Activated B cell treated with CpG ODN at 0.5 μM for 24 hours (primary cell): ENCODE results near the gene SFSWAP. TPM values are rescaled to one million over a fixed set of nuclear protein-coding genes. Genes with fewer than 3 reads are reported as not detected.
"Not testable (repeated sequence)": the region's sequence is repeated elsewhere in the genome, so short reads cannot be mapped to it uniquely, and the experiment has no call there.

Experiments used
- ATAC-seq: fragments of 200-7000 bp; cut with Tn5 transposase; one replicate; pipeline ENCODE4 v1.10.0; 2021; ENCODE audit warnings: low read depth, mild to moderate bottlenecking, moderate library complexity
- CTCF ChIA-PET: fragments of 350-600 bp; sonication (Branson Sonifier 250); formaldehyde crosslinking; loops from one replicate; lab custom pipeline; 2021; ENCODE audit warnings: antibody characterized with exemption; lab: Charles Lee
- POLR2A ChIA-PET: fragments of 350-600 bp; sonication (Branson Sonifier 250); formaldehyde crosslinking; loops from one replicate; lab custom pipeline; 2021; ENCODE audit warnings: antibody characterized with exemption; lab: Charles Lee
- DNase-seq: peaks from one replicate; pipeline ENCODE4 v3.0.0; 2022
- H3K27ac Mint-ChIP-seq: one replicate; pipeline ENCODE4 v1.8.0; 2020; ENCODE audit warnings: mixed read lengths
- H3K27me3 Mint-ChIP-seq: one replicate; pipeline ENCODE4 v1.8.0; 2021; ENCODE audit warnings: mixed read lengths
- H3K36me3 Mint-ChIP-seq: one replicate; pipeline ENCODE4 v1.8.0; 2021; ENCODE audit warnings: low read depth, mixed read lengths
- H3K4me1 Mint-ChIP-seq: one replicate; pipeline ENCODE4 v1.8.0; 2021; ENCODE audit warnings: mixed read lengths
- H3K4me3 Mint-ChIP-seq: one replicate; pipeline ENCODE4 v1.8.0; 2020; ENCODE audit warnings: mild to moderate bottlenecking, mixed read lengths
- H3K9me3 Mint-ChIP-seq: one replicate; pipeline ENCODE4 v1.8.0; 2020; ENCODE audit warnings: mixed read lengths
- intact Hi-C: fragments of 100-400 bp; cut with micrococcal nuclease; formaldehyde crosslinking; loops from one replicate; pipeline ENCODE4 v1.15.1; 2024
- total RNA-seq: library from RNA; stranded (reverse); gene quantifications from 2 replicates; pipeline ENCODE4 v1.2.3, GENCODE V29; 2022
- TF ChIP-seq, protein P1 (sequence below): fragments of 200-600 bp; IDR thresholded peaks from one replicate; pipeline ENCODE4 v1.8.0; 2022; ENCODE audit warnings: antibody characterized with exemption, mild to moderate bottlenecking

The SFSWAP gene
- total RNA-seq, 1 donor from 2014 or later: 88.0 TPM

DNA sequence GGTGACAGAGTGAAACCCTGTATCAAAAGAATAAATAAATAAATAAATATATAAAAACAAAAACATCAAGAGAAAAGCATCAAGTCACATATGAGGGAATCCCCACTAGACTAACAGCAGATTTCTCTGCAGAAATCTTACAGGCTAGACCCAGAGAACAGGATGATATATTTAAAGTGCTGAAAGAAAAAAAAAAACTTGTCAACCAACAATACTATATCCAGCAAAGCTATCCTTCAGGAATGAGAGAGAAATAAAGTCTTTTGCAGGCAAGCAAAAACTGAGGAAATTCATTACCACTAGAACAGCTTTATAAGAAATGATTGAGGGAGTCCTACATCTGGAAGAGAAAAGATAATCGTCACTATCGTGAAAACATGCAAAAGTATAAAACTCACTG lies 6.4 kb upstream of the SFSWAP start:
- DNase-seq: no peak
- H3K27me3 Mint-ChIP-seq: no peaks in the 10 kb centered on the region
- H3K36me3 Mint-ChIP-seq: no peaks in the 10 kb centered on the region
- H3K4me1 Mint-ChIP-seq: peaks cover 2% of the 10 kb centered on the region
- no peak overlapping the region for H3K4me3 Mint-ChIP-seq
- intact Hi-C loops: no loop called here
- no peak overlapping the region for H3K27ac Mint-ChIP-seq
- ATAC-seq: no peak
- H3K9me3 Mint-ChIP-seq: peaks cover 11% of the 10 kb centered on the region
- POLR2A ChIA-PET: no interaction called here
- TF ChIP-seq, protein P1, sequence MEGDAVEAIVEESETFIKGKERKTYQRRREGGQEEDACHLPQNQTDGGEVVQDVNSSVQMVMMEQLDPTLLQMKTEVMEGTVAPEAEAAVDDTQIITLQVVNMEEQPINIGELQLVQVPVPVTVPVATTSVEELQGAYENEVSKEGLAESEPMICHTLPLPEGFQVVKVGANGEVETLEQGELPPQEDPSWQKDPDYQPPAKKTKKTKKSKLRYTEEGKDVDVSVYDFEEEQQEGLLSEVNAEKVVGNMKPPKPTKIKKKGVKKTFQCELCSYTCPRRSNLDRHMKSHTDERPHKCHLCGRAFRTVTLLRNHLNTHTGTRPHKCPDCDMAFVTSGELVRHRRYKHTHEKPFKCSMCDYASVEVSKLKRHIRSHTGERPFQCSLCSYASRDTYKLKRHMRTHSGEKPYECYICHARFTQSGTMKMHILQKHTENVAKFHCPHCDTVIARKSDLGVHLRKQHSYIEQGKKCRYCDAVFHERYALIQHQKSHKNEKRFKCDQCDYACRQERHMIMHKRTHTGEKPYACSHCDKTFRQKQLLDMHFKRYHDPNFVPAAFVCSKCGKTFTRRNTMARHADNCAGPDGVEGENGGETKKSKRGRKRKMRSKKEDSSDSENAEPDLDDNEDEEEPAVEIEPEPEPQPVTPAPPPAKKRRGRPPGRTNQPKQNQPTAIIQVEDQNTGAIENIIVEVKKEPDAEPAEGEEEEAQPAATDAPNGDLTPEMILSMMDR: no peak
- CTCF ChIA-PET: interaction anchor here (0.6 kb wide), 1 partner anchor 34 kb away, joined by 3 read pairs; no protein-coding TSS in a partner anchor

DNA sequence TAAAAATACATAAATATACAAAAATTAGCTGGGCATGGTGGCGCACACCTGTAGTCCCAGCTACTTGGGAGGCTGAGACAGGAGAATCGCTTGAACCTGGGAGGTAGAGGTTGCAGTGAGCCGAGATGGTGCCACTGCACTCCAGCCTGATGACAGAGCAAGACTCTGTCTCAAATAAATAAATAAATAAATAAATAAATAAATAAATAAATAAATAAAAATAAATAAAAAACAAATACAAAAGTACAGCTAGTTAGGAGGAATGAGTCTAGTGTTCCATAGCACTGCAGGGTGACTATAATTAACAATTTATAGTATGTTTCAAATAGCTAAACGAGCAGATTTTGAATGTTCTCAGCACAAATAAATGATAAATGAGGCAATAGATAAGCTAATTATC lies 4.2 kb upstream of the SFSWAP start:
- not testable (repeated sequence) for ATAC-seq

DNA sequence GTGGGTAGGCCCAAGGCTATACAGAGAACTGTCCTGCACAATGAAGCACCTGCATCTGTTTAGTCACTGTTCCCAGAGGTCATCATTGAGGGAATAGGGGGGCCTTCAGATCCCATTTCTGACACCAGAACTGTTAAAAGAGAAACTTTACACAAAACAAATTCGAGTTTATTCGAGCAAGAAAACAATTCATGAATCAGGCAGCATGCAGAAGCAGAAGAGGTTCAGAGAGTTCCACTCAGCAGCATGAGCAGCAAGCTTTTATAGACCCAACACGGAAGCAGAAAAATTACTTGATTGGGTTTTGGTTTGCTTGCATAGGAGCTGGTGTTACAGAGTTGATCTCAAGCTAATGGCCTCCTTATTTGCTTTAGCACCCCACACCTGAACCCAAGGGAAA lies 1.7 kb upstream of the SFSWAP start:
- H3K27me3 Mint-ChIP-seq: no peaks in the 10 kb centered on the region
- peaks cover 4% of the 10 kb centered on the region for H3K9me3 Mint-ChIP-seq
- peaks cover 31% of the 10 kb centered on the region for H3K4me1 Mint-ChIP-seq
- no peak for DNase-seq
- peaks cover 23% of the 10 kb centered on the region for H3K36me3 Mint-ChIP-seq
- peak overlapping the region; percentile 93 for H3K4me3 Mint-ChIP-seq
- intact Hi-C loops: no loop called here
- peak overlapping the region; percentile 98 for H3K27ac Mint-ChIP-seq
- POLR2A ChIA-PET: no interaction called here
- CTCF ChIA-PET: no interaction called here
- ATAC-seq: no peak
- TF ChIP-seq, protein P1: no peak

More for the DNA sequence above, 4.2 kb upstream of the SFSWAP start:
- H3K4me3 Mint-ChIP-seq, H3K36me3 Mint-ChIP-seq, H3K27ac Mint-ChIP-seq, CTCF ChIA-PET, DNase-seq, intact Hi-C loops, H3K27me3 Mint-ChIP-seq, POLR2A ChIA-PET: not testable (repeated sequence)
- Mint-ChIP-seq H3K4me1 (peaks cover 15% of the 10 kb centered on the region), H3K9me3 (peaks cover 11% of the 10 kb centered on the region)

DNA sequence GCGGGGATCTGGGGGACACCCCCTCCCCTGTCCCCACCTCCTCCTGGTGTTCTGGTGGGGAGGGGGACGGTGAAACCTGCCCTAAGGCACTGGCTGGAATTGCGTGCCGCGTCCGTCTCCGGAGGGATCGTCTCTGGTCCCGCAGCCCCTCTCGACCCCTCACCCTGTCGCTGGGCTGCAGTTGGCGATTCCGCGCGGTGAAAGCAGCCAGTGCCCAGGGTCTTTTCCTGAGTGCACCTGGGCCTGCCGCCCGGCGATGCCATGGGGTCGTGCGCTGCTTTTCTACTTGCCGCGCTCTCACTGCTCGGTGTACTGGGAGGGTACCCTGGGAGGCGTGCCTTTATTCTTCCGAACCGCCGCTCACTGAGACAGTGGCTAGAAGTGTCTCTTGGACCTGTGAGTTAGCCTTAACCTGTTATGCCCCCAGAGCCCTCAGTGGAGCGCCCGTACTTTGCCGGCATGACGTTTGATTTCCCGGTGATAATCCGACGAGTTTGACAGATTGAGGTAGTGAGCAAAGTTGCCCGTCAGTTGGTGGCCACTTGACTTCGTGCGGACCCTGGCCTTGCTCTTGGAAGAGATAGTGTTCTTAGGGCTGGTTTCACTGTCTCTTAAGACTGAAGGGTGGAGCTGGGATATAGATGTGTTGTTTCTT lies 788 bp downstream of the SFSWAP start:
- POLR2A ChIA-PET: interaction anchor here (0.9 to 1.3 kb wide), 10 partner anchors 9 to 732 kb away, joined by 3 to 15 read pairs (median 5); partner anchors contain the start of gene EP400
- CTCF ChIA-PET: interaction anchor here (0.6 to 0.9 kb wide), 2 partner anchors 44 kb away, joined by 3 read pairs; no protein-coding TSS in a partner anchor
- ATAC-seq (no peak), DNase-seq (no peak)
- Mint-ChIP-seq H3K9me3 (no peaks in the 10 kb centered on the region), H3K4me3 (peak overlapping the region; percentile 93), H3K27me3 (no peaks in the 10 kb centered on the region), H3K4me1 (peaks cover 31% of the 10 kb centered on the region), H3K36me3 (peaks cover 47% of the 10 kb centered on the region), H3K27ac (peak overlapping the region; percentile 98)
- intact Hi-C loops: loop anchor here (1.0 to 5.0 kb wide), 3 partner anchors 61 to 201 kb away; no protein-coding TSS in a partner anchor
- TF ChIP-seq, protein P1: no peak

DNA sequence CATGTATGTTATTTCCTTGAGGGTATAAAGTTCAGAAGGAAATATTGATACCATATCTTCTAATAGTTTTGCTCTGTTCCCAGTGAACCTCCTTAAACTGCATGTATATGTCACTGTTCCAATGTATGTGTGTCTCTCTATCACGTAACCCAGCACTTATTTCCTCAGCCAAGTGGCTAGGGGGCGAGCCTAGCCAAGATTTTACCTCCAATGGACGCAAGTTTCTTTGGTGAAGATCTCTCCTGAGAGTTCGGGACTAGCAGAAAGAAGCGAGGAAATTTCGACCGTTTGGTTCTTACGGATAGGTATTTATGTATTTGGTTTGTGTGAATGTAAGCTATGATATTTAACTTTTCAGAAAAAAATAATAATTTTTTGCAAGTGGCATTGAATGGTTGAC lies 2.5 kb downstream of the SFSWAP start:
- CTCF ChIA-PET: no interaction called here
- H3K4me3 Mint-ChIP-seq: peak overlapping the region; percentile 32
- peaks cover 61% of the 10 kb centered on the region for H3K36me3 Mint-ChIP-seq

More for the DNA sequence above, 2.5 kb downstream of the SFSWAP start:
- TF ChIP-seq, protein P1: no peak
- H3K9me3 Mint-ChIP-seq: no peaks in the 10 kb centered on the region
- H3K27ac Mint-ChIP-seq: no peak overlapping the region
- no peak for ATAC-seq
- intact Hi-C loops: loop anchor here (5.0 kb wide), 1 partner anchor 59 kb away; no protein-coding TSS in a partner anchor
- DNase-seq: no peak
- POLR2A ChIA-PET: no interaction called here
- H3K27me3 Mint-ChIP-seq: no peaks in the 10 kb centered on the region
- H3K4me1 Mint-ChIP-seq: peaks cover 31% of the 10 kb centered on the region
